ENCODE results near the gene HMGCS2. TPM values are rescaled to one million over a fixed set of nuclear protein-coding genes. Genes with fewer than 3 reads are reported as not detected.

Gene HMGCS2
- total RNA-seq, 1 donor from 2014 or later, result 105 TPM

GRCh38 chr1:119725626-119726025 lies 43.1 kb downstream of the HMGCS2 start:
- H3K4me1 Mint-ChIP-seq (ENCODE audit: low read depth), result peaks cover 44% of the 10 kb centered on the region
- H3K27ac Mint-ChIP-seq, result peak overlapping the region; percentile 63

GRCh38 chr1:119724611-119725218 lies 44.0 kb downstream of the HMGCS2 start:
- DNase-seq (ENCODE audit: low spot score, unreplicated experiment), result no peak
- no peak for TF ChIP-seq CTCF (IDR thresholded peaks at IDR 0.05; ENCODE audit: unreplicated experiment)
- Mint-ChIP-seq H3K27ac (no peak overlapping the region), H3K4me3 (ENCODE audit: low read depth) (no peak overlapping the region), H3K4me1 (ENCODE audit: low read depth) (peaks cover 48% of the 10 kb centered on the region), H3K36me3 (ENCODE audit: insufficient read depth) (peaks cover 70% of the 10 kb centered on the region), H3K9me3 (ENCODE audit: low read depth) (no peaks in the 10 kb centered on the region), H3K27me3 (no peaks in the 10 kb centered on the region)

More at GRCh38 chr1:119725626-119726025, 43.1 kb downstream of the HMGCS2 start:
- peaks cover 68% of the 10 kb centered on the region for H3K36me3 Mint-ChIP-seq (ENCODE audit: insufficient read depth)
- no peak for TF ChIP-seq CTCF (IDR thresholded peaks at IDR 0.05; ENCODE audit: unreplicated experiment)
- H3K27me3 Mint-ChIP-seq, result no peaks in the 10 kb centered on the region
- no peak for DNase-seq (ENCODE audit: low spot score, unreplicated experiment)
- H3K9me3 Mint-ChIP-seq (ENCODE audit: low read depth), result no peaks in the 10 kb centered on the region
- no peak overlapping the region for H3K4me3 Mint-ChIP-seq (ENCODE audit: low read depth)

GRCh38 chr1:119721896-119722295 lies 46.8 kb downstream of the HMGCS2 start:
- DNase-seq (ENCODE audit: low spot score, unreplicated experiment), result no peak
- Mint-ChIP-seq H3K27me3 (no peaks in the 10 kb centered on the region), H3K4me1 (ENCODE audit: low read depth) (peaks cover 57% of the 10 kb centered on the region)

GRCh38 chr1:119720866-119721440 lies 47.8 kb downstream of the HMGCS2 start:
- Mint-ChIP-seq H3K27ac (peak overlapping the region; percentile 94), H3K27me3 (no peaks in the 10 kb centered on the region), H3K4me1 (ENCODE audit: low read depth) (peaks cover 64% of the 10 kb centered on the region), H3K36me3 (ENCODE audit: insufficient read depth) (peaks cover 48% of the 10 kb centered on the region), H3K9me3 (ENCODE audit: low read depth) (no peaks in the 10 kb centered on the region), H3K4me3 (ENCODE audit: low read depth) (peak overlapping the region; percentile 26)
- no peak for DNase-seq (ENCODE audit: low spot score, unreplicated experiment)
- TF ChIP-seq CTCF (IDR thresholded peaks at IDR 0.05; ENCODE audit: unreplicated experiment), result no peak

More at GRCh38 chr1:119721896-119722295, 46.8 kb downstream of the HMGCS2 start:
- no peak for TF ChIP-seq CTCF (IDR thresholded peaks at IDR 0.05; ENCODE audit: unreplicated experiment)
- Mint-ChIP-seq H3K9me3 (ENCODE audit: low read depth) (no peaks in the 10 kb centered on the region), H3K27ac (peak overlapping the region; percentile 94), H3K4me3 (ENCODE audit: low read depth) (peak overlapping the region; percentile 54), H3K36me3 (ENCODE audit: insufficient read depth) (peaks cover 54% of the 10 kb centered on the region)

- H3K9me3 Mint-ChIP-seq (ENCODE audit: low read depth), result no peaks in the 10 kb centered on the region
- no peak for DNase-seq (ENCODE audit: low spot score, unreplicated experiment)
- peaks cover 37% of the 10 kb centered on the region for H3K36me3 Mint-ChIP-seq (ENCODE audit: insufficient read depth)
- H3K27me3 Mint-ChIP-seq, result no peaks in the 10 kb centered on the region
- peak overlapping the region; percentile 94 for H3K27ac Mint-ChIP-seq
- peaks cover 81% of the 10 kb centered on the region for H3K4me1 Mint-ChIP-seq (ENCODE audit: low read depth)
- TF ChIP-seq CTCF (IDR thresholded peaks at IDR 0.05; ENCODE audit: unreplicated experiment), result no peak
- H3K4me3 Mint-ChIP-seq (ENCODE audit: low read depth), result no peak overlapping the region
Observed at GRCh38 chr1:119718972-119719371, 49.7 kb downstream of the HMGCS2 start.
